Suprapubic skin (tissue), 3 donors: ENCODE measurements around the gene ABCD3.

Source experiments
- CTCF ChIP-seq, 2 donors: fragments of 200-600 bp in 1 of 2; fragments of 450-650 bp in 1 of 2; sonication (generic) in 1 of 2; IDR thresholded peaks; one replicate each; pipeline ENCODE4 v1.5.1; 2016 to 2019; ENCODE audit warnings: antibody characterized with exemption in 2 of 2, mild to moderate bottlenecking in 1 of 2, moderate library complexity in 1 of 2
- EP300 ChIP-seq: sonication (generic); formaldehyde crosslinking; IDR thresholded peaks from one replicate; pipeline ENCODE4 v1.6.1; 2017; ENCODE audit warnings: antibody characterized with exemption
- POLR2A ChIP-seq, 2 donors: fragments of 450-650 bp; IDR thresholded peaks; one replicate each; pipeline ENCODE4 v1.6.1; 2017; ENCODE audit warnings: antibody characterized with exemption in 2 of 2, mild to moderate bottlenecking in 2 of 2, moderate library complexity in 2 of 2

- TF ChIP-seq CTCF (IDR thresholded peaks at IDR 0.05) (no peak), POLR2A (IDR thresholded peaks at IDR 0.05) (no peak), EP300 (no peak)
Observed at GRCh38 chr1:94416901-94417727, 1.1 kb upstream of the ABCD3 start.
